GM21381 (cell line): Measurements from ENCODE around the gene PRKG2.

Experiments
- ATAC-seq: cut with Tn5 transposase; IDR thresholded peaks from one replicate; pipeline ENCODE4 v1.9.1; 2021; ENCODE audit warnings: mild to moderate bottlenecking, moderate library complexity; ENCODE audit not compliant: unreplicated experiment

The PRKG2 gene

DNA sequence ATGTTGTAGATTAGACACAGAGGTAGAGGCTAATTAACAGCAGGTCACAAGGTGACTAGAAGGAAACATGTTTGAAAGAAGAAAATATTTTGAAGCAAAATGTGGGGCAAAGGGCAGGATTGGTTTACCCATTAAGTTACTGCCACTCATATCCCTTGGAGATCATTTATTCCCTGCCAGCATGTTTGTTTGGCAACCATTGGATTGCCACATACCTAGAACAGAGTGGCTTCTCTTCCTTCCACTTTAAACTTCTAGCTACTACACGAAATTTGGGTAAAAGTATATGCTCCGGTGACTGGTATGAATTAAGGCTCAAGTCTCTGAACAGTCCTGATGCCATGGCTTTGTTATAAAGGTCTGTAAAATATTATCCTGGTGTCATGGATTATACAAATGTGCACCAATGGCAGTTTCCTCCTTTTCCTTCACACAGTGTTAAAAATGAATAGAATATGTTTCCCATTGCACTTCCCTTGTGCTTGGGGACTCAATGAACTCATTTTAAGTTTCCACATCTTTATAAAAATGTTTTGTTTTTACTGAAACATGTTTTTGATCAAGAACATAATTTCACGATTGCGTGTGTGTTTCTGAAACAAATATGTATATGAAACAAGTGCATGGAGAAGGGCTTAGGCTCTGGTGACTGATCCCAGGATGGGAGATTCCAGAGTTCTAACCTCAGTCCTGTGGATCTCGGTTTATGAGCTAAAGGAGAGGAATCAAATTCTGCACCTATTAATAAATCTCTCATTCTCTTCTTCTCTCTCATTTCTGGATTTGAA, 172.2 kb downstream of the PRKG2 start:
- no peak for ATAC-seq

GRCh38 chr4:81040012-81040659, 174.9 kb downstream of the PRKG2 start:
- ATAC-seq: no peak

GRCh38 chr4:81039351-81039972, 175.6 kb downstream of the PRKG2 start:
- no peak for ATAC-seq

DNA sequence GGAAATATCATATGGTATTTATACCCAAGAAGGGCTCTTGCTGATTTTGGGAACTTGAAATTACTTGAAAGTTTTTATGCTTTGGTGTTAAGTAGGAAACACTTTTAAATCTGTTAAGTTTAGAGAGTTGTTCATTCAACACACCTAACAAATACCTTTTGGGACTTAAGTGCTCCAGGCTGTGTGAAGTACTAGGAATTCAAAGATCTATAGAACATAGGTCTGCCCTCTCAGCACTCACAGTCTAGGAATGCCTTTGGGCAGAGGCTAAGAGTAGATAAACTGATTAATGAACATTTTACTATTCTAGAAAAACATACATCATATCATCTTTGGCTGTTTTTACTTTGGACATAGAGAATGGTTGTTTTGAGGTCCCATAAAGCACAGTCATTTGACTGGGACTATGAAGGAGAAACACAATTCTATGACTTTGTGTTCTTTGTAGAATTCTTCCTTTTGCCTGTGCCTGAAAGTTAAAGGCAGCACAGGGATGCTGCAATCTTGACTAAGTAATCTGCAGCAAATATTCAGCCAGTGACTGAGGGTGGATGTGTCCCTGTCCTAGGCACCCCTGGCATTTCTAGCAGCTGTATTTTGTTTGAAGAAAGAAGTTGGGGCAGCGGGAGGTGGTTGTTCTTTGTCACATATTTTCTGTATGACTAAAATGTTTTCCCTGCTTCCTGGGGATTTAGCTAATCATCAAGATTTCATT, 176.2 kb downstream of the PRKG2 start:
- no peak for ATAC-seq
